ENCODE measurements around the gene CEP72.
A peak's percentile ranks its signal among the peaks of the same experiment; 100 is the strongest.

CEP72 gene

GRCh38 chr5:616484-617039 lies 4.4 kb downstream of the CEP72 start:
- peak; percentile 6 for DNase-seq (ENCODE audit: low read depth)
- TF ChIP-seq CTCF (IDR thresholded peaks at IDR 0.05; ENCODE audit: low read length, missing control alignments) = no peak
- no peak overlapping the region for H3K4me3 ChIP-seq (replicated peaks; ENCODE audit: low read depth, low read length)

- no peak overlapping the region for H3K4me3 ChIP-seq (replicated peaks; ENCODE audit: low read depth, low read length)
- no peak for TF ChIP-seq CTCF (IDR thresholded peaks at IDR 0.05; ENCODE audit: low read length, missing control alignments)
- DNase-seq (ENCODE audit: low read depth) = no peak
These were observed 5.8 kb downstream of the CEP72 start for GRCh38 chr5:617896-618295.

- no peak for DNase-seq (ENCODE audit: low read depth)
- H3K4me3 ChIP-seq (replicated peaks; ENCODE audit: low read depth, low read length) = no peak overlapping the region
- TF ChIP-seq CTCF (IDR thresholded peaks at IDR 0.05; ENCODE audit: low read length, missing control alignments) = no peak
These were observed 6.3 kb downstream of the CEP72 start for GRCh38 chr5:618450-618849.

GRCh38 chr5:619444-619843 lies 7.3 kb downstream of the CEP72 start:
- TF ChIP-seq CTCF (IDR thresholded peaks at IDR 0.05; ENCODE audit: low read length, missing control alignments) = no peak
- no peak overlapping the region for H3K4me3 ChIP-seq (replicated peaks; ENCODE audit: low read depth, low read length)
- no peak for DNase-seq (ENCODE audit: low read depth)

- no peak for DNase-seq (ENCODE audit: low read depth)
- no peak for TF ChIP-seq CTCF (IDR thresholded peaks at IDR 0.05; ENCODE audit: low read length, missing control alignments)
- no peak overlapping the region for H3K4me3 ChIP-seq (replicated peaks; ENCODE audit: low read depth, low read length)
These were observed 8.0 kb downstream of the CEP72 start for GRCh38 chr5:620152-620551.

- no peak overlapping the region for H3K4me3 ChIP-seq (replicated peaks; ENCODE audit: low read depth, low read length)
- no peak for TF ChIP-seq CTCF (IDR thresholded peaks at IDR 0.05; ENCODE audit: low read length, missing control alignments)
- DNase-seq (ENCODE audit: low read depth) = no peak
These were observed 8.5 kb downstream of the CEP72 start for GRCh38 chr5:620586-621180.

- H3K4me3 ChIP-seq (replicated peaks; ENCODE audit: low read depth, low read length) = no peak overlapping the region
- no peak for DNase-seq (ENCODE audit: low read depth)
- TF ChIP-seq CTCF (IDR thresholded peaks at IDR 0.05; ENCODE audit: low read length, missing control alignments) = no peak
These were observed 9.2 kb downstream of the CEP72 start for GRCh38 chr5:621341-621761.
